Vagina (tissue), 2 donors: ENCODE measurements around the gene ATP1A4.

Experiments used
- CTCF ChIP-seq, 3 experiments: fragments of 450-650 bp in 2 of 3; fragments of 200-600 bp in 1 of 3; sonication (generic) in 1 of 3; IDR thresholded peaks; one replicate each; pipeline ENCODE4 v1.5.1; 2017 to 2019; ENCODE audit warnings: antibody characterized with exemption in 3 of 3, mild to moderate bottlenecking in 2 of 3, moderate library complexity in 2 of 3
- POLR2AphosphoS5 ChIP-seq, 2 donors: sonication (generic); formaldehyde crosslinking; IDR thresholded peaks; one replicate each; pipeline ENCODE4 v1.9.0; 2017; ENCODE audit warnings: antibody characterized with exemption in 2 of 2, mild to moderate bottlenecking in 2 of 2, low read depth in 1 of 2; ENCODE audit not compliant: insufficient read depth in 1 of 2

GRCh38 chr1:160189649-160190625 is 38.5 kb downstream of the ATP1A4 start, which contains the start of gene CASQ1:
- no peak for TF ChIP-seq CTCF (IDR thresholded peaks at IDR 0.05)
- TF ChIP-seq POLR2AphosphoS5 (IDR thresholded peaks at IDR 0.05; ENCODE audit: insufficient read depth in 1 of 2, low read depth in 1 of 2) = no peak
